Adipocyte (in vitro differentiated cells): ENCODE measurements around the gene ABHD17C.

Experiments
- DNase-seq: peaks from one replicate; pipeline ENCODE4 v3.0.0-alpha.2; 2015; ENCODE audit warnings: low read depth
- H3K27me3 ChIP-seq: replicated peaks from 2 replicates; pipeline ENCODE4 v1.7.0; 2013; ENCODE audit warnings: mild to moderate bottlenecking, low read length, moderate library complexity; ENCODE audit not compliant: control insufficient read depth, insufficient read depth
- H3K36me3 ChIP-seq: 2 replicates; pipeline ENCODE4 v1.7.0; 2013; ENCODE audit warnings: low read length, mild to moderate bottlenecking, moderate library complexity; ENCODE audit not compliant: control insufficient read depth, insufficient read depth, severe bottlenecking
- H3K4me1 ChIP-seq: 2 replicates; pipeline ENCODE4 v1.7.0; 2013; ENCODE audit warnings: mild to moderate bottlenecking, low read length, moderate library complexity; ENCODE audit not compliant: control insufficient read depth, insufficient read depth
- H3K4me3 ChIP-seq: 2 replicates; pipeline ENCODE4 v1.7.0; 2013; ENCODE audit warnings: mild to moderate bottlenecking, low read length, moderate library complexity
- H3K9ac ChIP-seq: 2 replicates; pipeline ENCODE4 v1.7.0; 2013; ENCODE audit warnings: mild to moderate bottlenecking, low read length, moderate library complexity
- H3K9me3 ChIP-seq: 2 replicates; pipeline ENCODE4 v1.7.0; 2013; ENCODE audit warnings: mild to moderate bottlenecking, low read length, moderate library complexity; ENCODE audit not compliant: control insufficient read depth

The ABHD17C gene

GRCh38 chr15:80691575-80691974 lies 3.5 kb upstream of the ABHD17C start:
- DNase-seq, result no peak
- H3K9me3 ChIP-seq, result no peaks in the 10 kb centered on the region
- no peaks in the 10 kb centered on the region for H3K27me3 ChIP-seq
- H3K4me1 ChIP-seq, result peaks cover 12% of the 10 kb centered on the region
- no peak overlapping the region for H3K9ac ChIP-seq
- no peak overlapping the region for H3K4me3 ChIP-seq
- H3K36me3 ChIP-seq, result no peaks in the 10 kb centered on the region

DNA sequence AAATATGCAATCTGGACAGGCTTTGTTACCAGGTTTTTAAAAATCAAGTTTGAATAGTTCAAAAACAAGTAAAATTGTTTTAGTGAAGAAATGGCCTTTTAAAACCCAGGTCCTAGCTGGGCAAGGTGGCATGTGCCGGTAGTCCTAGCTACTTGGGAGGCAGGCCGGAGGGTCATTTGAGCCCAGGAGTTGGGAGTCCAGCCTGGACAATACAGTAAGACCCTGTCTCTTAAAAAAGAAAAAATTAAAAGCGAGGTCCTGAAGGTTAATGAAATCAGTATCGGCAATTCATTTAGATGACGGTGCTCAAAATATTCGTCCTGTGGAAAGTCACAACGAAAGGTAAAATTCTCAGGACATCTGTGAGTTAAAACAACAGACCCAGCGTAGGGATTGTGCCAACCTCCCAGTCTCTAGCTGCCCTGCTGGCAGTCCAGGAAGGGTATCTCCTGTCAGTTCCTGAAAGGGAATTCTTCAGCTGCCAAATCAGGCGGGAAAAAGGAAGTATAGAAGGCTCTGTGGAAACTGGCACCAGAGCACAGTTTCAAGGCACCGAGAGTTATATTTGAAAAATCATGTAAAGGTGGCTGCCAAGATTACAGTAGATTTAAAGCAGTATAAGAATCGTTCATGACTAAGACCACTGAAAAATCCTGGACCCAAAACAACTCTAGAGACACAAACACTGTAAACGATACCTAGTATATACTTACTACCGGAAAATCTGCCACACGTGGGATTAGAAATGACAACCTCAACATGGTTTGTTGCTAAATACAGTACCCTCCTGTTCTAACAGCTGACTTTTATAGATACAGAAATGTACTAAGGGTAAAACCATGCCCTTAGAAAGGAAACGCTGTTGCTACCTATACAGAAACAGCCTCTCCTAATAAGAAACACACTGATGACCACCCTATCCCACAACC lies 1.2 kb upstream of the ABHD17C start:
- H3K9ac ChIP-seq, result peak overlapping the region; percentile 79
- H3K4me1 ChIP-seq, result peaks cover 30% of the 10 kb centered on the region
- H3K27me3 ChIP-seq, result no peaks in the 10 kb centered on the region
- peak overlapping the region; percentile 82 for H3K4me3 ChIP-seq
- H3K36me3 ChIP-seq, result no peaks in the 10 kb centered on the region
- DNase-seq, result no peak
- H3K9me3 ChIP-seq, result no peaks in the 10 kb centered on the region

DNA sequence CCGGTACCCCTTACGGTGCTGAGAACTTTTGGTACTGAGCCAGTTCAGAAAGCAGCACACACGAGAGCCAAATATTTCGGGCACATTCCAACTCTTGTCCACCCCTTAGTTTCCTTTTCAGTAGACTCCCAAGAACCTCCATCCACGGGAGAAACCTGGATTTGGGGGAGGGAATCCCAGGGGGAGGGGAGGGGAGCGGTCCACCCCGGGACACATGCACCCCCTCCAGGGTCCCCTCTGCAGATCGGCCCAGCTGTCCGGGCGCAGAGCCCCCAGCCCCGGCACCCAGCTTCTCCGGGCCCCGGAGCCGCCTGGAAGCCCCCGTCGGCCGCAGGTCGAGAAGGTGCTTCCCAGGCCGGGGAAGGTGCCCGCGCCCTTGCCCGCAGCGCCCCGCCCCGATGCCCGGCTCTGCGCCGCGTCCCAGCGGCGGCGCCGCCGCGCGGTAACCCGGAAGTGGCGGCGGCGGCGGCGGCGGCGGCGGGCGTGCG lies 455 bp upstream of the ABHD17C start:
- H3K9me3 ChIP-seq, result no peaks in the 10 kb centered on the region
- no peaks in the 10 kb centered on the region for H3K36me3 ChIP-seq
- H3K4me3 ChIP-seq, result peak overlapping the region; percentile 82
- no peaks in the 10 kb centered on the region for H3K27me3 ChIP-seq
- peaks cover 30% of the 10 kb centered on the region for H3K4me1 ChIP-seq
- peak; percentile 67 for DNase-seq
- H3K9ac ChIP-seq, result peak overlapping the region; percentile 79

- Histone ChIP-seq H3K9me3 (no peaks in the 10 kb centered on the region), H3K4me1 (peaks cover 29% of the 10 kb centered on the region), H3K27me3 (no peaks in the 10 kb centered on the region), H3K9ac (peak overlapping the region; percentile 85), H3K36me3 (no peaks in the 10 kb centered on the region), H3K4me3 (peak overlapping the region; percentile 89)
- peak; percentile 55 for DNase-seq
Observed at GRCh38 chr15:80695911-80696661, 976 bp downstream of the ABHD17C start.

DNA sequence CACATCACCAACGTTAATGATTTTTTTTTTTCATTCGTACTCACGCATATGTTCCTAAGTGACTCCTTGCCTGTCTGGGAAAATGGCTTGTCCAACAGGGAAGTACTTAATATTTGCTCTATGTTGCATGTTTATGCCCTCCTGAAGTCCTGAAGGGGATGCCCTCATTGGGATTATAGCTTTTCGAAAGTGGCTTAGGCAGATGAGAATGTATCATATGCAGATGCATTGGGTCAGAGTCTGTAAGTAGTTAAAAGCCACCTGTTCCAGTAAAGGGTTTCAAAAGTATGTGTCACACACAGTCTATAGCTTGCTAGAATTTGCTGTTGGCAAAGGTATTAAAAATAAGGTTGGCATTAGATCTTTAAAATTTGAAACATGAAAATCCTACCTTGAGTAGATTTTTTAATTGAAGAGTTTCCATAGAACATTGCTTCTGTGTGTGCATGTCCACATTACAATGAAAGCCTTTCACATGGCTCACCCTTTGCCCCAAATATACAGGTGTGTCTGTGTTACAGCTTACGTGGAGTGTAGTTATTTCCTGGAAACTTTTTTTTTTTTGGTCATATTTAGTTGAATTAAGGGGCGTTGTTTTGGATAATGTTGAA lies 2.1 kb downstream of the ABHD17C start:
- DNase-seq, result no peak
- no peaks in the 10 kb centered on the region for H3K9me3 ChIP-seq
- peaks cover 19% of the 10 kb centered on the region for H3K4me1 ChIP-seq
- peak overlapping the region; percentile 89 for H3K4me3 ChIP-seq
- H3K36me3 ChIP-seq, result no peaks in the 10 kb centered on the region
- no peaks in the 10 kb centered on the region for H3K27me3 ChIP-seq
- H3K9ac ChIP-seq, result peak overlapping the region; percentile 85

GRCh38 chr15:80698676-80699075 lies 3.6 kb downstream of the ABHD17C start:
- peaks cover 24% of the 10 kb centered on the region for H3K4me1 ChIP-seq
- H3K36me3 ChIP-seq, result no peaks in the 10 kb centered on the region
- H3K9ac ChIP-seq, result no peak overlapping the region
- no peak overlapping the region for H3K4me3 ChIP-seq
- no peaks in the 10 kb centered on the region for H3K9me3 ChIP-seq
- H3K27me3 ChIP-seq, result no peaks in the 10 kb centered on the region
- DNase-seq, result no peak

- Histone ChIP-seq H3K4me1 (peaks cover 24% of the 10 kb centered on the region), H3K27me3 (no peaks in the 10 kb centered on the region), H3K9me3 (no peaks in the 10 kb centered on the region), H3K36me3 (peaks cover 5% of the 10 kb centered on the region), H3K4me3 (no peak overlapping the region), H3K9ac (no peak overlapping the region)
- peak; percentile 10 for DNase-seq
Observed at GRCh38 chr15:80699981-80700380, 4.9 kb downstream of the ABHD17C start.

- no peak overlapping the region for H3K9ac ChIP-seq
- H3K36me3 ChIP-seq, result peaks cover 7% of the 10 kb centered on the region
- no peaks in the 10 kb centered on the region for H3K9me3 ChIP-seq
- H3K27me3 ChIP-seq, result no peaks in the 10 kb centered on the region
- DNase-seq, result no peak
- H3K4me1 ChIP-seq, result peaks cover 21% of the 10 kb centered on the region
- no peak overlapping the region for H3K4me3 ChIP-seq
Observed at GRCh38 chr15:80701676-80702311, 6.7 kb downstream of the ABHD17C start.

- Histone ChIP-seq H3K4me1 (peaks cover 12% of the 10 kb centered on the region), H3K9ac (no peak overlapping the region), H3K9me3 (no peaks in the 10 kb centered on the region), H3K27me3 (no peaks in the 10 kb centered on the region), H3K36me3 (peaks cover 7% of the 10 kb centered on the region), H3K4me3 (no peak overlapping the region)
- no peak for DNase-seq
Observed at GRCh38 chr15:80703081-80703480, 8.0 kb downstream of the ABHD17C start.

DNA sequence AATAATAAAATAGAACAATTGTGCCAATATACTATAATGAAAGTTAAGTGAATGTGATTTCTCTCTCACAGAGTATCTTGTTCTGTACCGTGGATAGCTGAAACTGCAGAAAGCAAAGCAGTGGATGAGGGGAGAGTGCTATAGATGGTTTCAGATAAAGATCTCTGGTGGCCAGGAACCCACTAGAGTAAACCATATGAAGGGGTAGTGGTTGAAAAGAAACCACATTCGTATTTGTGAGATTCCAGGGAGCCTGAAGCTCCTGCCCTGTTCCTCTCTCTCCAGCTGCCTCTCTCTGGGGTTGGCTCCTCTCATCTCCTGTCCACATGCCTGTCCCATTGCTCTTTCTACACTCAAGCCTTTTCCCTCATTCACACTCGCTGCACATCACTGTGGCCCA lies 8.9 kb downstream of the ABHD17C start:
- DNase-seq, result no peak
- Histone ChIP-seq H3K36me3 (peaks cover 7% of the 10 kb centered on the region), H3K27me3 (no peaks in the 10 kb centered on the region), H3K9ac (no peak overlapping the region), H3K4me1 (peaks cover 5% of the 10 kb centered on the region), H3K4me3 (no peak overlapping the region), H3K9me3 (no peaks in the 10 kb centered on the region)
